ENCODE measurements around the gene BBOX1. TPM values are rescaled to one million over a fixed set of nuclear protein-coding genes. Genes with fewer than 3 reads are reported as not detected.

BBOX1 gene
- total RNA-seq, 1 experiment from 2014 or later = not detected

- no peaks in the 10 kb centered on the region for H3K9me2 ChIP-seq (ENCODE audit: insufficient read depth)
- ChIA-PET CTCF (no interaction called here), POLR2A (ENCODE audit: unreplicated experiment) (no interaction called here)
- H3K9me3 ChIP-seq (ENCODE audit: insufficient read depth, low read depth) = no peaks in the 10 kb centered on the region
- H3K27me3 ChIP-seq (ENCODE audit: insufficient read depth, low read depth) = no peaks in the 10 kb centered on the region
- no peak overlapping the region for H3K4me2 ChIP-seq
- no peaks in the 10 kb centered on the region for H3K79me2 ChIP-seq (ENCODE audit: low read depth)
- intact Hi-C loops (cut with micrococcal nuclease; ENCODE audit: unreplicated experiment) = no loop called here
- no peaks in the 10 kb centered on the region for H3F3A ChIP-seq (ENCODE audit: insufficient read depth, low read depth)
- H3K27ac ChIP-seq = no peak overlapping the region
- H3K36me3 ChIP-seq (ENCODE audit: low read depth) = no peaks in the 10 kb centered on the region
- TF ChIP-seq CTCF (conservative IDR thresholded peaks at IDR 0.05) (no peak), EZH2 (IDR thresholded peaks at IDR 0.05; ENCODE audit: low read depth) (no peak)
- H4K20me1 ChIP-seq (ENCODE audit: insufficient read depth) = no peaks in the 10 kb centered on the region
- H2AFZ ChIP-seq = no peak overlapping the region
- no peak for DNase-seq
- no peak overlapping the region for H3K4me3 ChIP-seq
- BruUV-seq (replicated peaks) = no TSS peak
- no peaks in the 10 kb centered on the region for H3K4me1 ChIP-seq (replicated peaks; ENCODE audit: insufficient read depth)
These were observed 81.4 kb downstream of the BBOX1 start for GRCh38 chr11:27122001-27122400.

GRCh38 chr11:27124514-27125264 lies 84.1 kb downstream of the BBOX1 start:
- H3K4me1 ChIP-seq (replicated peaks; ENCODE audit: insufficient read depth) = no peaks in the 10 kb centered on the region
- H2AFZ ChIP-seq = no peak overlapping the region
- no peaks in the 10 kb centered on the region for H3K36me3 ChIP-seq (ENCODE audit: low read depth)
- no peaks in the 10 kb centered on the region for H4K20me1 ChIP-seq (ENCODE audit: insufficient read depth)
- no peaks in the 10 kb centered on the region for H3K27me3 ChIP-seq (ENCODE audit: insufficient read depth, low read depth)
- H3K4me3 ChIP-seq = no peak overlapping the region
- DNase-seq = no peak
- no TSS peak for BruUV-seq (replicated peaks)
- H3K4me2 ChIP-seq = no peak overlapping the region
- no peak overlapping the region for H3K27ac ChIP-seq
- H3K79me2 ChIP-seq (ENCODE audit: low read depth) = no peaks in the 10 kb centered on the region
- H3K9me3 ChIP-seq (ENCODE audit: insufficient read depth, low read depth) = no peaks in the 10 kb centered on the region
- H3F3A ChIP-seq (ENCODE audit: insufficient read depth, low read depth) = no peaks in the 10 kb centered on the region
- ChIA-PET CTCF (no interaction called here), POLR2A (ENCODE audit: unreplicated experiment) (no interaction called here)
- intact Hi-C loops (cut with micrococcal nuclease; ENCODE audit: unreplicated experiment) = no loop called here
- TF ChIP-seq EZH2 (IDR thresholded peaks at IDR 0.05; ENCODE audit: low read depth) (no peak), CTCF (conservative IDR thresholded peaks at IDR 0.05) (no peak)
- no peaks in the 10 kb centered on the region for H3K9me2 ChIP-seq (ENCODE audit: insufficient read depth)

GRCh38 chr11:27129686-27130085 lies 89.1 kb downstream of the BBOX1 start:
- CTCF ChIA-PET = no interaction called here
- Histone ChIP-seq H2AFZ (no peak overlapping the region), H3K27ac (no peak overlapping the region), H3K9me2 (ENCODE audit: insufficient read depth) (no peaks in the 10 kb centered on the region), H3K79me2 (ENCODE audit: low read depth) (no peaks in the 10 kb centered on the region), H3K4me1 (replicated peaks; ENCODE audit: insufficient read depth) (no peaks in the 10 kb centered on the region), H3K9me3 (ENCODE audit: insufficient read depth, low read depth) (peaks cover under 1% of the 10 kb centered on the region; the same call in 1 of the 2 replicates), H3K27me3 (ENCODE audit: insufficient read depth, low read depth) (no peaks in the 10 kb centered on the region), H3K36me3 (ENCODE audit: low read depth) (no peaks in the 10 kb centered on the region), H3F3A (ENCODE audit: insufficient read depth, low read depth) (no peaks in the 10 kb centered on the region), H3K4me2 (no peak overlapping the region), H3K4me3 (no peak overlapping the region), H4K20me1 (ENCODE audit: insufficient read depth) (no peaks in the 10 kb centered on the region)
- intact Hi-C loops (cut with micrococcal nuclease; ENCODE audit: unreplicated experiment) = no loop called here
- no peak for DNase-seq
- no TSS peak for BruUV-seq (replicated peaks)
- TF ChIP-seq CTCF (conservative IDR thresholded peaks at IDR 0.05) = no peak
- TF ChIP-seq EZH2 (IDR thresholded peaks at IDR 0.05; ENCODE audit: low read depth) = no peak
- POLR2A ChIA-PET (ENCODE audit: unreplicated experiment) = no interaction called here
